GM12872 (cell line): ENCODE measurements around the gene IPCEF1.

ENCODE experiments used
- TF ChIP-seq, protein P1 (sequence below): IDR thresholded peaks from 3 replicates; pipeline ENCODE4 v1.5.1; 2011; ENCODE audit warnings: low read depth, mild to moderate bottlenecking, low read length, moderate library complexity; ENCODE audit not compliant: insufficient read depth

IPCEF1 gene

DNA sequence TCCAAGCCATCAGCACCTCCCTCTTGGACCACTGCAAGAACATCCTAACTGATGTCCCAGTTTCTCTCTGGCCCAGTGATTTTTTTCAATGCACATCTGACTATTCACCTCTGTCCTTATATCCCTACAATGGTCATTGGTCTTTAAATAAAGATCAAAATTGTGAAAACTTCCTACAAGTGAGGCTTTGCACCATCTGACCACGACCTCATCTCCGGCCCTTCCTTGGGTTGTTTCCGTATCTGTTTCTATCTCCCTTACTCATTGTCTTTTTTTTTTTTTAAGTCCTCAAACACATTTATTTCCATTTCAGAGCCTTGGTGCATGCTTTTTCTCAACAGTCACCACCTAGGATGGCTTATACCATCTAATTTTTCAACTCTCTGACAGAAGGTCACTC, 88.1 kb downstream of the IPCEF1 start:
- TF ChIP-seq, protein P1, sequence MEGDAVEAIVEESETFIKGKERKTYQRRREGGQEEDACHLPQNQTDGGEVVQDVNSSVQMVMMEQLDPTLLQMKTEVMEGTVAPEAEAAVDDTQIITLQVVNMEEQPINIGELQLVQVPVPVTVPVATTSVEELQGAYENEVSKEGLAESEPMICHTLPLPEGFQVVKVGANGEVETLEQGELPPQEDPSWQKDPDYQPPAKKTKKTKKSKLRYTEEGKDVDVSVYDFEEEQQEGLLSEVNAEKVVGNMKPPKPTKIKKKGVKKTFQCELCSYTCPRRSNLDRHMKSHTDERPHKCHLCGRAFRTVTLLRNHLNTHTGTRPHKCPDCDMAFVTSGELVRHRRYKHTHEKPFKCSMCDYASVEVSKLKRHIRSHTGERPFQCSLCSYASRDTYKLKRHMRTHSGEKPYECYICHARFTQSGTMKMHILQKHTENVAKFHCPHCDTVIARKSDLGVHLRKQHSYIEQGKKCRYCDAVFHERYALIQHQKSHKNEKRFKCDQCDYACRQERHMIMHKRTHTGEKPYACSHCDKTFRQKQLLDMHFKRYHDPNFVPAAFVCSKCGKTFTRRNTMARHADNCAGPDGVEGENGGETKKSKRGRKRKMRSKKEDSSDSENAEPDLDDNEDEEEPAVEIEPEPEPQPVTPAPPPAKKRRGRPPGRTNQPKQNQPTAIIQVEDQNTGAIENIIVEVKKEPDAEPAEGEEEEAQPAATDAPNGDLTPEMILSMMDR = no peak

DNA sequence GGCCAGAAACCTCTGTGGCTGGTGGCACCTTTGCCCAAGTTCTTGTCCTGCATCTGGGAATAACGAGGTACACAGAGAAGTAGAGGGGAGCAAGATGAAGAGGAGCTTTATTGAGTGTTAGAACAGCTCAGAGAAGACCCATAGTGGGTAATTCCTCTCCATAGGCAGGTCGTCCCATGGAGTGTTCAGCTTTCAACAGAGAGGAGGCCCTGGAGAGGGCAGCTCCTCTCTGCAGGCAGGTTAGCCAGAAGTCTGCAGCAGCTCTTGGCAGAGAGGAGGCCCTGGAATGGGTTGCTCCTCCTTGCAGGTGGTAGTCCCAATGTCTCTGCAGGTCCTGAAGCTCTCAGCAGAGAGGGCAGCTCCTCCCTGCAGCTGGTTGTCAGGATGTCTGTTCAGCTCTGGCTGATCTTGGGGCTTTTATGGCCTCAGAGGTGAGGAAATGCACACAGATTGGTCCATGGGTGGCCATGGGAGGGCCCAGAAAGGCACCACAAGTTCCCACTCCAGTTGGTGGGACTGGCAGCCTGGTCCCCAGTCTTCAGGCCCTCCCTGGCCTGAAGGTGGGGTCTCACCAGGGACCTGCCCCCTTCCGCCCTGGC, 89.0 kb downstream of the IPCEF1 start:
- TF ChIP-seq, protein P1 = no peak

DNA sequence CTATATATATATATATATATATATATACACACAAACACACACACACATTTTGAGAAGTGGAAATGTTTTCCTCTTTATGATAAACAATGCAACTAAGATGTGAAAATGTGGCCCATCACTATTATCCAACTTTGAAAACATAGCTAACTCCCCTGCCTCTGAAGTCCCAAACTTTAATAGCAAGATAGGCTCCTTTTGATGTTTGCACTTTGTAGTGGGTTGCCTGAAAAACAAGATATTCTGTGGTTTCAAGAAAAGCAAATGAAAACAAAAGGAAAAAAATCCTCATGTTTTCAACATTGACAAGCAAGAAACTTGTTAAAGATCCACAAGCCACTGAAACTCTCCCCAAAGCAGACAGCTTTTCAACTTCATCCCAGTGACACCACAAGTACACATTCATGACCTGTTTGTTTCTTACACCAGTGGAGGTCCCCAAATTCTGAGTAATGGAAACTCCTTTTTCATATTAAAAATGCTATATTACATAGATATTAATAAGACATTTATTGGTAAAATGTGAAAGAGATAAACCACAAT, 90.0 kb downstream of the IPCEF1 start:
- TF ChIP-seq, protein P1 = no peak

DNA sequence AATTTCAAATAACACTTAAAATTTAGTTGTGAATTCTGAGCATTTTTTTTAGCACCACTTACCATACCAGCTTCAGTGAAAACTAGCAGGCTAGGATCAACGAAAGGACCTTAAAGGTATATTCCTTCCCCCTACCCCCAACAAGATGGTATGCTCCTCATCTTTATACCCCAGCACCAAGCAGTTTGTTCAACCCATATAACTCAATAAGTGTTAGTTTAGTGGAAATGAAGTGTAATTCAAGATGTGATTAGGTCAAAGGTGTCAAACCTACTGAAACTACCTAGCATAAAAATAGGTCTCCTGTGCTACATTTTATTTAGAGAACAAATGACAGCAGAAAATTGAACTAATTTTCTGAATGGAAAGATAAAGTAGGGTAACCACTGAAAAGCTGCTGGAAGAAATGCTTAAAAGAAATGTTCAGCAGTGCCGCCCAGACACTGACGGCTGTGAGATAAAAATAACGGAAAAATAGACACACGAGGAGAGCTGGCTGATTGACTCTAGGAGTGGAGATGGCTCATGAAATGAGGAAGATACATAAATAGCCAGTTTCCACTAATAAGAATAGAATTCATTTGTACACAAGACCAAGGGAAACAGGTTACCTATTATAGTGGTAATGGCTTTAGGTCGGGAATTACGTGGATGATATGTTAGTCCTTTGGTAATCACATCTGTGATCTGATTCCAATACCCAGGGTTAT, 94.8 kb downstream of the IPCEF1 start:
- TF ChIP-seq, protein P1 = no peak

DNA sequence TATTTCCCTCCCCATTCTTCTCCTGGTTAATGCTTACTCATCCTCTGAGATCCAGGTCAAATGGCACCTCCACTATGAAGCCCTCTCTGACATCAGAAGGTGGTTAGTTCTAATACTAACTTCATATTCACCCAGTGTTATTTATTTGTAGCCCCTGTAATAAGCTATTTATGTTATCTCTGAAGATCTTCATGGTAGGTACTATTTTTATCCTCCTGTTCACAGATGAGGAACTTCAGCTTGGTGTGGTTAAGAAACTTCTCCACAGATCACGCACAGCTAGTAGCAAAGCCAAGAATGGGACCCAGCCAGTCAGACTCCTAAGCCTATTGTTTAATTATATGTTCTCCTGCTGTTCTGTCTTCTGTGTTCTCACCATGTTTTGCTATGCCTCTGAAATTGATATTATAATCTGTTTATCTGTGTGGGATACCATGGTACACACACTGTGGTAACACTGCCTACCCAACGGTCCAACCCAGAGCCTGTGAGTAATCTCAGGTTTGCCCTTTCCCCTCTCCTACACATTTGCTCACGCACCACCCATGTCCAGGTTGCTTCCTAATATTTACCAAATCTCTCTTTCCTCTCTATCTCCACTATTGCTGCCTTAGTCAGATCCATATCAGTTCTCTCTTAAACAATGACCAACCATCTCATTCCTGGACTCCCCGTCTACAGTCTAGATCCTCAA, 98.4 kb downstream of the IPCEF1 start:
- TF ChIP-seq, protein P1 = no peak

DNA sequence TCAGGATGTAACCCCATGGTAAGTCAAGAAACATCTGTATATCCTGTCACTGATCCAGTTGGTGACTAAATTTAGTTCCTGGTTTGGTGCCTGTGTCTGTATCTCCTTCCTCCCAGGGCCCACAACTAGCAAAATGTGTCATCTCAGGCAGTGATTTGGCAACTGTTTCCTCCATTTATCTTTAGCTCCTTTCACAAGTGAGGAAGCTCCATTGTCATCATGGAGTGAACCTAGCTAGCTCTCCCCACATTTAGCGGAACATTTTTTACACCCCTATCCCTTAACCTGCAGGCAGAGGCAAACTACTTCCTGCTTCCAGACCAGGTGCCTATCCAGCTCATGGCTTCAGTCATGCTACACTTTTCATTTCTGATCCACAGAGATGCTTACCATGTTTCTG, 99.5 kb downstream of the IPCEF1 start:
- TF ChIP-seq, protein P1 = no peak

DNA sequence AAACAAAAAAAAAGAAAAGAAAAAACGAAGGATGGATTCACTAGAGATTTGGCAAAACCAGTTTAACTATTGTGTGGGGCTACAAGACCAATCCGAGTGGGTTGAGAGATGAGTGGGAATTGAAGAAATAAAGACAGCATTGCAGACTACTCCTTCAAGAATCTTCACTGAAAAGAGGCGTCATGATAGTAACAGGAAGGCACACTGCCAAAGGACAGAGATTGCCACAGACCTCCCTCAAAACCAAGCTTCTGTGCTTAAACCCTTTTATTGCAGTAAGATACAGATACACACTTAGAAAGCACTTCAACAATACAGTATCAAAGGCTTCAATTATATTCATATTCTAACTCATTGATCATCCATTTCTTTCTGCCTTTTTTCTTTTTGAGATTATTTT, 103.9 kb downstream of the IPCEF1 start:
- TF ChIP-seq, protein P1 = no peak
